Fibroblast of peridontal ligament (primary cell): Measurements from ENCODE around the gene NECTIN2.
"Not testable (repeated sequence)": the region's sequence is repeated elsewhere in the genome, so short reads cannot be mapped to it uniquely, and the experiment has no call there.

ENCODE experiments used
- DNase-seq: peaks from one replicate; pipeline ENCODE4 v3.0.0-alpha.2; 2010; ENCODE audit errors: extremely low read depth

The NECTIN2 gene

DNA sequence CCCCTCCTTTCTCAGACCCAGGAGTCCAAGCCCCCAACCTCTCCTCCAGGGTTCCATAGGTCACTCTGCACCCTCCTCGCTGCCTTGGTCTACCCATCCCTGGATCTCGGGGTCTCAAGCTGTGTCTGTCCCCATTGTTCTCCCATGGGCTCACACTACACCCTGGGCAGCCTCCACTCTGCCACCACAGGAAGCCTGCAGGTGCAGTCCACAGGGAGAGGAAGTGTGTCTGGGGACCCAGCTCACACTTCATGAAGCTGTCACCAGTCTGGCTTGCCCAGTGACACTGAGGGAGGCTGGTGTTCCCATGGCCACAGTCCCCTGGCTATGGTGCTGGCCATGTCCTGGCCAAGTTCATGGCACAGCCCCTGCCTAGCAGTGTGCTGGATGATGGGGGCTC is 5.3 kb downstream of the NECTIN2 start:
- no peak for DNase-seq

DNA sequence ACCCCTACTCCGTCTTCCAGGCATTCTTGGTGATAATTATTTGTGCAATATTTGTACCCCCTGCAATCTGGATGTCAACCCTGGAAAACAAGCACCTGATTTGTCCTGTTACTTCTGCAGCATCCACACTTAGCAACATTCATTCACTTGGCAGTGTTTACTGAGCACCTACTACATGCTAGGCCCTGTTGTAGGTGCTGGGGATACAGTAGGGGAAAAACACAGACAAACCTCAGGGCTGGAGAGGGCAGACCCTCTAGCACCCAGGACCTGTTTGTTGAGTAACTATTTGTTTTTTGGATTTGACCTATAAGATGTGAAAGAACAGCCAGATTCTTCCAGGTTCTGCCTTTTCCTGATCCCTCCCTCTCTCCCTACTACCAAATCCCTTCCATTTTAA is 9.5 kb downstream of the NECTIN2 start:
- DNase-seq, result no peak

DNA sequence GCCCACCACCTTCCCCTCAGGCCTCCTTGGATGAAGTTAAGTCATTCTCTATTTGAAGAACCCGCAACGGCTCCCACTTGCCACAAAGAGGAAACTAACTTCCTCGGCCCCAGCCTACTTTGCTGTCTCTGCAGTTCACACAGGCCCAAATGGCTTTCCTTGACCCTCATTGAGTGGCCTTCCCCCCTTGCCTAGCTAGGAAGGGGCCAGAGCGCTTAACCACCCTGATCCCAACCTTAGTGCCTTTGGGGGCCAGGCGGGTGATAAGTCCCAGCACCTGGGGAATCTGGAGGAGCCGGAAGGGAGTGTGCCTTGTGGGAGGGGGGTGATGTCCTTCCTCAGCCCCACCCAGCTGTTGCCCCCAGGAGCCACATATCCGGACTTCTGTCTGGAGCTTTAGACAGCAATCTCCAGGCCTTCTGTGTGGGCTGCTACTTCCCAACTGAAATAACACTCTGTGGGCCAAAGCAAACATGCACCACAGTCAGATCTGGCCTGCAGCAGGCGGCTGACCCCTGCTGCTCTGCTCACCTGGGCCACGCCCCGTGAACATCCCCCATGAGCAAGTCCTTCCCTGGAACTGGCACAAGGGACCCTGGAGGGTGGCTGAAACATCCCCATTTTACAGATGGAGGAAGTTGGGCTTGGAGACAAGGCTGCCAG is 10.5 kb downstream of the NECTIN2 start:
- no peak for DNase-seq

DNA sequence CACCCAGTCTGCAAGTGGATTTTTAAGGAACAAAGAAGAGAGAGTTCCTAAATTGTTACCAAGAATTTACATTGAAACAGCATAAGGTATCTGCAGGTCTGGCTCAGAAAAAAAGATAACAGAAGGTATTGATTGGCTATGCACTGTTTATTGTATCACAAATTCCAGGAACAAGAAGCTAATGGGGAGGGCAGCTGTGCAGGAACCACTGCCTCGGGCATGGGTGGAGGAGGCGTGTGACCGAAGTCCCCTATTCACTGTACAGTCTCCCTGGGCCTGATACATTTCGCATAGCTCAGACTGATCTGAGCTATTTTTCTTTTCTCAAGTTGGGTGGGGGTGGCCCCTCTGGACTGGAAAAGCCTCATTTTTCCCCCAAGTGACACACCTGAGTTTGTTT is 11.7 kb downstream of the NECTIN2 start:
- no peak for DNase-seq

DNA sequence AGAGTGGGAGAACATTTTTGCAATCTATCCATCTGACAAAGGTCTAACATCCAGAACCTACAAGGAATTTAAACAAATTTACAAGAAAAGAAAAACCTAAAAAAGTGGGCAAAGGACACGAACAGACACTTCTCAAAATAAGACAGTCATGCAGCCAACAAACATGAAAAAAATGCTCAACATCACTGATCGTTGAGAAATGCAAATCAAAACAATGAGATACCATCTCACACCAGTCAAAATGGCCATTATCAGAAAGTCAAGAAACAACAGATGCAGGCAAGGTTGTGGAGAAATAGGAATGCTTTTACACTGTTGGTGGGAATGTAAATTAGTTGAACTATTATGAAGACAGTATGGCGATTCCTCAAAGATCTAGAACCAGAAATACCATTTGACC is 15.5 kb downstream of the NECTIN2 start:
- not testable (repeated sequence) for DNase-seq

DNA sequence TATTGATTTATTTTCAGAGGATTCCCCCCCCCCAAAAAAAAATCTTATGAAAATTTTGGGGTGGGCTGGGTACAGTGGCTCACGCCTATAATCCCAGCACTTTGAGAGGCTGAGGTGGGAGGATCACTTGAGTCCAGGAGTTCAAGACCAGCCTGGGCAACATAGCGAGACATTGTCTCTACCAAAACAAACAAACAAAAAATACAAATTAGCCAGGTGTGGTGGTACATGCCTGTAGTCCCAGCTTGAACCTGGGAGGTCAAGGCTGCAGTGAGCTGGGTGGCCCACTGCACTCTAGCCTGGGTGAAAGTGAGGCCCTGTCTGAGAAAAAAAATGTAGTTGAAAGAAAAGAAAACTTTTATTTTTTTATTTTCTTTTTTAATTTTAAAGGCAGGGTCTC is 17.9 kb downstream of the NECTIN2 start:
- DNase-seq, result no peak

DNA sequence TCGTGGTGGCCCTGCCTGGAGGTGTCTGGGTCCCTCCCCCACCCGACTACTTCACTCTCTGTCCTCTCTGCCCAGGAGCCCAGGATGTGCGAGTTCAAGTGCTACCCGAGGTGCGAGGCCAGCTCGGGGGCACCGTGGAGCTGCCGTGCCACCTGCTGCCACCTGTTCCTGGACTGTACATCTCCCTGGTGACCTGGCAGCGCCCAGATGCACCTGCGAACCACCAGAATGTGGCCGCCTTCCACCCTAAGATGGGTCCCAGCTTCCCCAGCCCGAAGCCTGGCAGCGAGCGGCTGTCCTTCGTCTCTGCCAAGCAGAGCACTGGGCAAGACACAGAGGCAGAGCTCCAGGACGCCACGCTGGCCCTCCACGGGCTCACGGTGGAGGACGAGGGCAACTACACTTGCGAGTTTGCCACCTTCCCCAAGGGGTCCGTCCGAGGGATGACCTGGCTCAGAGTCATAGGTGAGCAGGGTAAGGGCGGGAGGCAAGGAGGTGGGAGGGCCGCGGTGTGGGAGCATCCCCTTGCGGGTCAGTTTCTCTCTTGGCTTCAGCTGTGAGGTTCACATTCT is 19.2 kb downstream of the NECTIN2 start:
- no peak for DNase-seq

DNA sequence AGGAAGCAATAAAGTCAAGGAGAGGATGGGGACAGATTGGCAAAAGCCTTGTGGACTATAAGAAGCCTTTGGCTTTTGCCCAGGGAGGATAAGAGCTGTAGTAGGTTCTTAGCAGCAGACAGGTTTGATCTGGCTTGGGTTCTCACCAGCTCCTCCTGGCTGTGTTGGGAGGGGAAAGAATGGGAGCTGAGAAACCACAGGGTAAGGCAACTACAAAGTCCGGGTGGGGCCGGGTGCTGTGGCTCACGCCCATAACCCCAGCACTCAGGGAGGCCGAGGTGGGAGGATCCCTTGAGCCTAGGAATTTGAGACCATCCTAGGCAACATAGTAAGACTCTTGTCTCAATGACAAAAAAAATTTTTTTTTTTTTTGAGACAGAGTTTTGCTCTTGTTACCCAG is 20.6 kb downstream of the NECTIN2 start:
- no peak for DNase-seq

DNA sequence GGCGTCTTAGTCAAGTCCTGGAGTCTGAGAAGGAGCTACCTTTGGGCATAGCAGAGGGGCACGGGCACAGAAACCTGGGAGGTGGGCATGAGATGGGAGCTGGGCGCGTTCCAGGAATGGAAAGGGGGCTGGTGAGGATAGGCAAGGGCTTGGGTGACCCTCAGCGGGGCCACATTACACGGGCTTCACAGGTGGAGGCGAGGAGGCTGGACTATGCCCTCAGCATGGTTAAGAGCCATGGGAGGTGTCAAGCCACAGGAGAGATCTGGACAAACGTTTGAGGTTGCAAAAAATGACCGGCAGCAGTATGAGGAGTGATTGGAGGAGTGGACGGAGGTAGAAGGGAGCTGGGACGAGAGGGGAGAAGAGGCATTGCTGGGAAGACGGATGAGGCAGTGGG is 21.5 kb downstream of the NECTIN2 start:
- no peak for DNase-seq

DNA sequence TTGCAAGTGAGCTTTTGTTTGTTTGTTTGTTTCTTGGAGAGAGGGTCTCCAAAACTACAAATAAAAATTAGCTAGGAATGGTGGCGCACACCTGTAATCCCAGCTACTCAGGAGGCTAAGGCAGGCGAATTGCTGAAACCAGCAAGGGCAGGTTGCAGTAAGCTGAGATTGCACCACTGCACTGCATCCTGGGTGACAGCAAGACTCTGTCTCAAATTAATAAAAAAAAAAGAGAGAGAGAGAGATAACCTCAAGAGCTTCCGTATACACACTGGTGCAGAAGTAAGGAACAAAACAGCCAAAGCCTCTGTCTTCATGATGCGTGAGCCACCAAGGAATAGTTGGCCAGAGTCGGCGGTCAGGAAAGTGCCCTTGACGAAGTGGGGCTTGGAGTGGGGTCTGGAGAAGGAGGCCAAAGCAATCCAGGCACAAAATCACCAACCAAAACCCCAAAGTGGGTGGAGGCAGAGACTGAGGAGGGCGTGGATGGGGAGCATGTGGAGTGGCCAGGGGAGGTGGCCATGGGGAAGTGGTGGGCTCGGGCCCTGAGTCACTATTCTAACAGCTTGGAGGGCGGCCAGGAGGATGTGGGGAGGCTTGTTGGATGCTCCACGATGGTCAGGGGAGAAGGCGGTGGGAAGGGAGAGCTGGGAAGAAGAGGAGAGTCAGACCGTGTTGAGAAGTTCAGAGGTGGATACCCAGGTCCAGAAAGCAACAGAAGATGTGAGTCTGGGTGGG is 23.8 kb downstream of the NECTIN2 start:
- DNase-seq, result peak; percentile 65

DNA sequence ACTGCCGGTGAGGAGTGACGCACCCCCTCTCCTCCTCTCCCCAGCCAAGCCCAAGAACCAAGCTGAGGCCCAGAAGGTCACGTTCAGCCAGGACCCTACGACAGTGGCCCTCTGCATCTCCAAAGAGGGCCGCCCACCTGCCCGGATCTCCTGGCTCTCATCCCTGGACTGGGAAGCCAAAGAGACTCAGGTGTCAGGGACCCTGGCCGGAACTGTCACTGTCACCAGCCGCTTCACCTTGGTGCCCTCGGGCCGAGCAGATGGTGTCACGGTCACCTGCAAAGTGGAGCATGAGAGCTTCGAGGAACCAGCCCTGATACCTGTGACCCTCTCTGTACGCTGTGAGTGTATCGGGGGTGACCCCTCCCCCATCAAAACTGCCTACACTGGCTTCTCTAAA is 25.7 kb downstream of the NECTIN2 start:
- DNase-seq, result no peak

DNA sequence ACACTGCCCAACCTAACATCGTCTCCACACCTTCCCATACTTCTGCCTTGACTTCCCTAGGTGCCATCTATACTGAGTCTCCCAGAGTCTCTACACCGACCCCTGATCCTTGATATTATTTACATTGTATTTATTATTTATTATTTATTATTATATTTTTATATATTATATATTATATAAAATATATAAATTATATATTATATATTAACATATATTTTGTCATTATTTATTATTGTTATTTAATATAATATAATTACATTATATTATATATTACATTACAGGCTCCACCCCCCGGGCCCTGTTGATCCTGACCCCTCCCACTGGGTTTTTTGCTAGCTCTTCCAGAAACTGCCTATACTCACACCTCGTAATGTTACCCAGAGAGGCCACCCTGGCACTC is 26.6 kb downstream of the NECTIN2 start:
- no peak for DNase-seq

DNA sequence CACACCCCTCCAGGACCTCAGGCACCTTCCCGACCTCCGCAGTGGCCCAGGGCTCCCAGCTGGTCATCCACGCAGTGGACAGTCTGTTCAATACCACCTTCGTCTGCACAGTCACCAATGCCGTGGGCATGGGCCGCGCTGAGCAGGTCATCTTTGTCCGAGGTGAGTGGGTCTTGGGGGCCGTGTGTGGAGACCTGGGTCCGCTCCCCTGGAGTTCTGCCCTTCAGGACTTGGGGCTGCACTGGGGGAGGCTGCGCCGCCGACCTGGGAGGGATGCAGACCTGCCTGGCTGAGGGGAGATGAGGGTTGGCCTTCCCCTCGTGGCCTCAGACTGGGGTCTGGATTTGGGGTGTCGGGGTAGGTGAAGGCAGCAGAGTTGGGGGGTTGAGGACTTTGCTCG is 28.2 kb downstream of the NECTIN2 start:
- DNase-seq, result no peak

DNA sequence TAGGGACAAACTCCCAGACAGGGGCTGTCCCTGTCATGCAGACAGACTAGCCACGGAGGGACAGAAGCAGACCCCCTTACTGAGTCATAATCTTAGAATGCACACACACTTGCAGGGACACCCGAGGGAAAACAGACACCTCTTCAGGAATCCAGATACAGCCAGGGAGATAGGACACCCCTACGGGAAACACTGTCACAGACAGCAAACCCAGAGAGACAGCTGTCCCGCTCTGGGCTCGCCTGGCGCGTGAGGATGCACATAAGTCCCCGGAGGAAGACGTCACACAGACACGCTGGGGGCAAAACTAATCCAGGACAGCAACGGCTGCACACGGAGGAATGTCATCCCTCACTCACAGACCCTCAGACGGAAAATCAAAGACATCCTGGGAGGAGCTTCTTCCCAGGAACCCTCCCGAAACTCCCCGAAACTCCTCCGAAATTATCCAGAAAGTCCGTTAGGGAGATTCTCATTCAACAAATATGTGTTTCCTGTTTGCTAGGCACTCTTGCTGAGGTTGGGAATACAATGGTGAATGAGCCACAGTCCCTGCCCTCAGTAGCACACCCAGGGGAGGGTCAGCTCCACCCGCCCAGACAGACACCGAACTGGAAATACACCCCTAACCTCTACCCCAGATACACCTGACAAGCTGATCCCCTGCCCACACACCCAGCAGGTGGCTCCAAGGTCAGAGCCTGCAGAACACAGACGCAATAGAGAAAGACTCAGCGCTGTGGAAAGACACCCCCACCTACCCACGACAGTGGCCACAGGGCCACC is 29.8 kb downstream of the NECTIN2 start:
- DNase-seq, result no peak

DNA sequence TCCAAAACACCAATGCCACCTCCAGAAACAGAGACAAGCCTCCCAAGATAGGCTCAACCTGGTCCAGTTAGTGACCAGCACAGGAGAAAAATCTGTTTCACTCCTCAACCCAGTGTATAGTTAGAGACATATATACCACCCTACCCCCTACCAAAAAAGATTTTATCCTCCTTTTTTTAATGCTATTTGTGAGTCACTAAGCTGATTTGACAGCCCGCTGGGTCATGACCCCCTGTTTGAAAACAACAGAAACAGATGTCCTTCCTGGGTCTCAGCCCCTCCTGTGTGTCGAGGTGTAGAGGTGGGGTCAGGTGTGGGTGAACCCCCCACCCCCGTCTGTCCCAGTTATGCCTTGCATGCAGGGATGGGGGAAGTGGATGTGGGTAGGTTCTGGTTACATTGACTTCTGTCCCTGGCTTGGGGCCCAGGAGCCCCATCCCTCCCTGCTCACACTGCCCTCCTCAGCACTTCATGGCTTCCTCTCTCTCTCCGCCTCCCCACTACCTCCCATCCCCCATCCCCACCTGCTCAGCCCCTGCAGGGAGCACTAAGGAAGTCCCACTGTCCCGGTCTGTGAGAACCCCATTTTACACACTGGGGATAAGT is 30.9 kb downstream of the NECTIN2 start:
- no peak for DNase-seq

DNA sequence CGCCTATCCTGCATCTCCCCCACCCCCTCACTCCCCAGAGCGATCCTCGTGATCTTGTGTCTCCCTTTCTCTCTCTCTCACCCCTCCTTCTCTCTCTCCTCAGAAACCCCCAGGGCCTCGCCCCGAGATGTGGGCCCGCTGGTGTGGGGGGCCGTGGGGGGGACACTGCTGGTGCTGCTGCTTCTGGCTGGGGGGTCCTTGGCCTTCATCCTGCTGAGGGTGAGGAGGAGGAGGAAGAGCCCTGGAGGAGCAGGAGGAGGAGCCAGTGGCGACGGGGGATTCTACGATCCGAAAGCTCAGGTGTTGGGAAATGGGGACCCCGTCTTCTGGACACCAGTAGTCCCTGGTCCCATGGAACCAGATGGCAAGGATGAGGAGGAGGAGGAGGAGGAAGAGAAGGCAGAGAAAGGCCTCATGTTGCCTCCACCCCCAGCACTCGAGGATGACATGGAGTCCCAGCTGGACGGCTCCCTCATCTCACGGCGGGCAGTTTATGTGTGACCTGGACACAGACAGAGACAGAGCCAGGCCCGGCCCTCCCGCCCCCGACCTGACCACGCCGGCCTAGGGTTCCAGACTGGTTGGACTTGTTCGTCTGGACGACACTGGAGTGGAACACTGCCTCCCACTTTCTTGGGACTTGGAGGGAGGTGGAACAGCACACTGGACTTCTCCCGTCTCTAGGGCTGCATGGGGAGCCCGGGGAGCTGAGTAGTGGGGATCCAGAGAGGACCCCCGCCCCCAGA is 32.2 kb downstream of the NECTIN2 start:
- no peak for DNase-seq

DNA sequence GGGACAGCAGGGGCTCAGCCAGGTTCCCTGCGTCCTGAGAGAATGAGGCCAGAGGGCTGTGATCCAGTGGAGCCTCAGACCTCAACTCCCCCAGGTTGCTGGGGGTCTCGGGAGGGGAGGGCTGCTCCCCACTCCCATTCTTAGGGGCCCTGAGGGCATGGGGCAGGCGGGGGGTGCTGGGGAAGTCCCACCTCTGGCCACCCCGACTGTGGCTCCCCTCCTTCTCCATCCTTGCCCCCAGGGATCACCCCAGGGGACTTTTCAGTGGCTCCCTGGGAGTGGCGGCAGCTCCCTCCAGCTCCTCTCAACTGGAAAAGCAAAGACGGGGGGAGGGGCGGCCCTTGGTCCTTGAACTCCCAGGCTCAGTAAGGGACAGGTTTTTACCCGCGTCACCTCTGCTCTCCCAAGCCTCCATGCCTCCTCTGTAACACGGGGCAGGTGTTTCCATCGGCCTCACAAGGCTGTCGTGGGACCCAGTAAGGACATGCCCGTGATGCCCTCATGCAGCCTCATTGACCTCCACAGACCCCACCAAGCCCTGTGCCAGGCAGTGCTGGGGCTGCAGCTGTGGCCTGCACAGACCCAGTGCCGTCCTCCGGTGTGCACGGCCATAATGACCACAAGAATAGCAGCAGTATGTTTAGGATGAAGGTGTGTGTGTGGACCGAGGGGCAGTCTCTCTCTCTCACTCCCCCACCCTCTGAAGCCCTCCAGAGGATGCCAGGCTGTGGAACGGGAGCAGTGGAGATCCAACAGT is 33.4 kb downstream of the NECTIN2 start:
- DNase-seq, result no peak

DNA sequence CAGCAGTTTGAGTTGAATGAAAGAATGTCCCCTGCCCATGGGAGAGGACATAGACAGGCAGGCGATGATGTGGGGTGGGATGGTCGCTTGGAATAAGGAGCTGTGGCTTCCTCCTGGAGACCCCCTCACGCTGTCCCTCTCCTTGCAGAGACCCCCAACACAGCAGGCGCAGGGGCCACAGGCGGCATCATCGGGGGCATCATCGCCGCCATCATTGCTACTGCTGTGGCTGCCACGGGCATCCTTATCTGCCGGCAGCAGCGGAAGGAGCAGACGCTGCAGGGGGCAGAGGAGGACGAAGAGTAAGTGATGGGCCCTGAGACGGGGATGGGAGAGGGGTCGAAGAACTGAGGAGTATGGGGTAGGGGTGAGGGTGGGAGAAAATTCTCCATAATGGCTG is 36.0 kb downstream of the NECTIN2 start:
- DNase-seq, result no peak

DNA sequence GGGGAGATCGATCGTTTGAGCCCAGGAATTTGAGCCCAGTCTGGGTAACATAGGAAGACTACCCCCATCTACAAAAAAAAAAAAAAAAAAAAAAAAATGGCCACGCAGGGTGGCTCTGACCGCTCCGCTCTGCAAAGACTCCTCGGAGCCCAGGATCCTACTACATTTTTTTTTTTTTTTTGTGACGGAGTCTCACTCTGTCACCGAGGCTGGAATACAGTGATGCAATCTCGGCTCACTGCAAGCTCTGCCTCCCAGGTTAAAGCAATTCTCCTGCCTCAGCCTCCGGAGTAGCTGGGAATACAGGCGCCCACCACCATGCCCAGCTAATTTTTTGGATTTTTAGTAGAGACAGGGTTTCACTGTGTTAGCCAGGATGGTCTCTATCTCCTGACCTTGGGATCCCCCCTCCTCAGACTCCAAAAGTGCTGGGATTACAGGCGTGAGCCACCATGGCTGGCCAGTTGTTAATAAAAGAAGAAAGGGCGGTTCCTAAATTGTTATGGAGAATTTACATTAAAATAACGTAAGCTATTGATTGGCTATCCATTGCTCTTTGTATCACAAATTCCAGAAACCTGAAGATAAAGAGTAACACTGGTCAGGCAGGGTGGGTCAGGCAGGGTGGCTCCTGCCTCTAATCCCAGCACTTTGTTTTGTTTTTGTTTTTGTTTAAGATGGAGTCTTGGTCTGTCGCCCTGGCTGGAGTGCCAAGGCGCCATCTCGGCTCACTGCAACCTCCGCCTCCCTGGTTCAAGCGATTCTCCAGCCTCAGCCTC is 36.7 kb downstream of the NECTIN2 start:
- DNase-seq, result not testable (repeated sequence)

DNA sequence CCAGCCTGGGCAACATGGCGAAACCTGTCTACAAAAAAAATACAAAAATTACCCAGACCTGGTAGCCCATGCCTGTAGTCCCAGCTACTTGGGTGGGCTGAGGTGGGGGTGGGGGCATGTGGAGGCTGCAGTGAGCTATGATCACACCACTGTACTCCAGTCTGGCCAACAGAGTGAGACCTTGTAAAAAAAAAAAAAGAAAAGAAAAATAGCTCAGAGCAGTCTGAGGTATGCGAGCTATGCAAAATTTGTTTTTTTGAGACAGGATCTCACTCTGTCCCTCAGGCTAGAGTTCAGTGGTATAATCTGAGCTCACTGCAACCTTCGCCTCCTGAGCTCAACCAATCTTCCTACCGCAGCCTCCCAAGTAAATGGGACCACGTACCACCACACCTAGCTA is 37.8 kb downstream of the NECTIN2 start:
- DNase-seq, result no peak
